HG02973 (cell line): Measurements from ENCODE around the gene NINL.
"Not testable (repeated sequence)": the region's sequence is repeated elsewhere in the genome, so short reads cannot be mapped to it uniquely, and the experiment has no call there.

Source experiments
- ATAC-seq: cut with Tn5 transposase; IDR thresholded peaks from one replicate; pipeline ENCODE4 v1.9.1; 2021; ENCODE audit warnings: moderate library complexity; ENCODE audit not compliant: unreplicated experiment

The NINL gene

DNA sequence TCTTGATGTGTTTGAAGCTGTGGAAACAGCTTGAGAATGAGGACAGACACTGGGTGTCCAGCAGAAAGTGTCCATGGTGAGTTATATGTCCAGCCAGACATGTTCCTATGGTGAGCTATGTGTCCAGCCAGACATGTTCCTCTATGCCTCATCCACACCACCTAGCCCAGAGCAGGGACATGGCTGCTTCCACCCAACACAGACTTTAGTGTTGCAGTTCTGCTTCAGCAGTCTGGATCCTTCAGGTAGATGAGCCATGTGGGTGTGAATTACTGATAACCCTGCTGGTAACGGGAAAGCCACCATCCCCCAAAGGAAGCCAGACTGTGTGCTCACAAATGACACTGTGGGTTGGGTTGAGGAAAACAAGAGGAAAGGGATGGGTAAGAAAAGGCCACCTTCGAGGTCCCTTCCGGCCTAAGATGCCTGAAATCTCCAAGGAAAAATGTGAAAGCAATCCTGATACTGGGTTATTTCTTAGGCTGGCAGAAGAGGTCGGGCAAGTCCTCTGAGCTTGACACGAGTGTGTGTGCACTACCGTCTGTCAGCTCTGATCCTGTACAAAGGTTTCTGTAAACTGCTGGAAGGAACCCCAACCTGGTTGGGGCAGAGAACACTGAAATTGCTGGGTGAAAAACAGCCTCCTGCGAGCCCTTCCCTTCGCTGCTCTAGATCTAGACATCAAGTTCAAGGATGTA is 77.8 kb downstream of the NINL start:
- no peak for ATAC-seq

GRCh38 chr20:25504366-25505135 is 80.8 kb downstream of the NINL start:
- no peak for ATAC-seq

- ATAC-seq, result no peak
Observed at GRCh38 chr20:25503936-25504335, 81.4 kb downstream of the NINL start.

GRCh38 chr20:25503051-25503639 is 82.2 kb downstream of the NINL start:
- not testable (repeated sequence) for ATAC-seq

DNA sequence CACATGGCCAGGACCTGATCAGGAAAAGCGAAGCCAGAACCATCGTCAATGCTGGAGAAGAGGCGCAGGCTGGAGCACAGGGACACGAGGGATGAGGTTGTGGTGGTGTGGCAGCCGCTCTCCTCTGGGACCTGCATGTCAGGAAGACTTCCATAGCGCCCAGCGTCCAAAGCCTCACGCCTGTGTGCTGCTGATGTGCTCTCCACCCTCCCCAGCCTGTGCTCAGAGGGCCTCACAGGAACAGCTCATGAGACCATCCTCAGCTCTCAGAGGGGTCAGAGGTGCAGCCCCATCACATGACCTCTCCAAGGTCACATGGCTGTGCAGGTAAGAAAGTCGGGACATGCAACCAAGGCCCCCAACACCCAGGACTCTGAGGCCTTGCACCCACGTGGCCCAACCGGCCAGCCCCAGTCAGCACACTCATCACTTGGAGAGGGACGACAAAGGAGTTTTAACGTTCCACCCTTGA is 84.4 kb downstream of the NINL start:
- no peak for ATAC-seq

- no peak for ATAC-seq
Observed at GRCh38 chr20:25499855-25500434, 85.4 kb downstream of the NINL start.

GRCh38 chr20:25499031-25499430 is 86.3 kb downstream of the NINL start:
- ATAC-seq, result no peak

- no peak for ATAC-seq
Observed at GRCh38 chr20:25498280-25498606, 87.1 kb downstream of the NINL start.

DNA sequence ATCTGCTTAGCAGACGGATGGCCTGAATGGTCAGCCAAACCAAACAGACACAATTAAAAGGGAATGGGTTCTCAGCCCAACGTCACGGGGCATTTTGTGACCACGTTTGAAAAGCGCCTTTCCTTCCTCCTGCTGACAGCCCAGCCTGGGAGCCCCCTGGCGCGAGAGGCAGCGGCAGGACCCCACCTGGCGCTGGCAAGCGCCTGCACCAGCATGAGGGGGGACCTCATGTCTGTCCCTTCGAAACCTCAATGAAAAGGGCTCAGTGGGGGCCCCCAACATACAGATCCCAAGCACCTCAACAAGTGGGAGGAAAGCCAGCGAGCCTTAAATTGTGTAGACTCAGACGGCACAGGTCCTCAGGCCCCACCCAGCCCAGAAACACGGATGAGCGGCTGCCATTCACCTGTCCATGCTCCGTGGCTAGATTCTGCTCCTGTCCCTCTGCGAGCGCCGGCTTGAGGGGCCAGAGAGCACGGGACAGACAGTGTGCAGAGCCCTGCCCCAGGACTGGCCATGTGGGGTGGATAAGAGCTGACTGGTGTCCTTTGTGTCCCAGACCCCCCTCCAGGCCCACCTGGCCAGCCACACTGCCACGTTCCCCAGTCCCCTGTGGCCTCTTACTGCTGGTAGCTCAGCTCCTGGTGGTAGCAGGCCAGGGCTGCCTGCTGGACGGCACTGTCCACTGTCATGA is 87.6 kb downstream of the NINL start:
- ATAC-seq, result no peak

GRCh38 chr20:25496968-25497401 is 88.3 kb downstream of the NINL start:
- ATAC-seq, result no peak

DNA sequence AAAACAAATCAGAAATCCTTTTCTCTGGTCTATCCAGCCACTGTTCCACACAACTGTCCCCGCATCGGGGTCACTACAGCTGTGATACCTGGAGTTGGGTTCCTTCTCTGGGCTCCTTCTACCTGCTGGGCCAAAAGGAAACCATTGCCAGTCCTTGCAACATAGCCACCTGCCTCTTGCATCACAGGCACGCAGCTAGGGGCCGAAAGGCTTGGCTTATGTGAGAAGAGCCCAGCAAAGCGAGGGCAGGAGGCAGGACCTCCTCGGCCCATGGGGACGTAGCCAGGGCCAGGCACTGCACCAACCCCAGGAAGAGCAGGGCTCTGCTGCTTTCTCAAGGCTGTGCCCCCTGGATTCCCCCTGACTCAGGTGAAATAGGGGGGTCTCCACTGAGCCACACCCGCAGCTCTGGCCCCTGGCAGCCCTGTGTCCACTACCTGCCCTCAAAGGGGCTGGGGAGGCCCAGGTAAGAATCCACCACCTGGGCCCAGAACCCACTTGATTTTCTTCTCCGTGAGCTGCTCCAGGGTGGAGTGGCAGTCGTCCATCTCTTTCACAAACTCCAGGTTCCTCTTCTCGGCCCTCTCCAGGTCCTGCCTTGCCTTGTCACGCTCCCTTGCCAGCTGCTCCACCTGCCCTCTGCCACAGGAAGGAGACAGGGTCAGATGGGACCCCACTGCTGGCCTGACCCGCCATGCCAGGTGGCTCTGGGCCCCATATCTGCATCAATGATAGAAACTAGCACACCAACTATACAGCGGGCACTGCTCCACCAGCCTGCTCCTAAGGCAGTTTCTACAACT is 89.0 kb downstream of the NINL start:
- ATAC-seq, result no peak

DNA sequence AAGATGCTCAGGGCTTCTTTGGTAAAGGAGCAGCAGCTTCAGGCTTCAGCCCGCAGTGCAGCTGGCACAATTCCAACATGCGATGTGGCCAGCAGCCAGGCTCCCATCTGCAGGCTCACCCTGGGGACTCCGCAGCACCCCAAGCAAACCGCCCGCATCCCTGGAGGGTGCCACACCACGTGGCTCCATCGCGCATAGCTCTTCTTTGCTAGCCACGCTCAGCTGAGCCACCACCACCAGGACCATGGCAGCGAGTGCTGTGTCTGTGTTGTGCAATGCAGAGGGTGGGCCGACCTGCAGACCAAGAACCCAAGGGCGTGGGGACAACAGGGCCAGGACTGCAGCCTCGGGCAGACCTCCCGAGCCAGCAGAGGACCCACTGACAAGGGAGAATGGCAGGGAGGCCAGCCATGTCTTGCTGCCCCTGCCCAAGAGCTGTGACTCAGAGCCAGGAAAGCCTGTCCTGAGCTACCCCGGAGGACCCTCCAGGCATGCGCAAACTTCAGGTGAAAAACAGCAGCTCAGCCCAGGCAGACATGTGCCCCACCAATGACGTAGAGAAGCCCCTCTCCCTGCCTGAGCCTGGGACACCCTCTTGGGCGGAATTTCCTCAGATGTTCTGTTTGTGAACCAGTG is 90.0 kb downstream of the NINL start:
- no peak for ATAC-seq

- no peak for ATAC-seq
Observed at GRCh38 chr20:25494506-25495188, 90.7 kb downstream of the NINL start.

- ATAC-seq, result no peak
Observed at GRCh38 chr20:25493748-25494505, 91.4 kb downstream of the NINL start.

- no peak for ATAC-seq
Observed at GRCh38 chr20:25493137-25493536, 92.2 kb downstream of the NINL start.

DNA sequence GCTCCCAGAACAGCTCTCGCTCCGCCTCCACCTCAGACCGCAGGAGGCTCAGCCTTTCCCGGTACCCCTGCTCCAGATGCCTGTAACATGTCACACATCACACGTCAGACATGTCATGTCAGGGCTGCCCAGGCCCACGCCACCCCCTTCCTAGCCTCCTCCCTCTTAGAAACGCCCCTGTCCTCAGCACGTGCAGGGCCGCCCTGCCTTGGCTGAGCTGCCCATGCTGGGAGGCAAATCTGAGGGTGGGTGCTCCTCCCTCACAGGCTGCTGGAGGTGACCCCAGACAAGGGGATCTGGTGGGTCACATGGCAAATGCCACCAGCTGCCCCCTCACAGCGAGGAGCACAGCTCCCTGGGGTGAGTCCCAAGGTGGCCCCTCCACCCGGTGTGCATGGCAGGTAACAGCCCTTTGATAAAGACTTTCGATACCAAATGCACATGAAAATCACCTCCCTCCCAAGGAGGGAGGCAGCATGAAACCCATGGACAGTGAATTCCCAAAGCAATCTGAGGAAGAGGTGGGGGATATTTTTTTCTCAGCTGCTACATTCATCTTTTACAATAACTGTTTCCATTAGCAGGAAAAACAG is 93.8 kb downstream of the NINL start:
- no peak for ATAC-seq

DNA sequence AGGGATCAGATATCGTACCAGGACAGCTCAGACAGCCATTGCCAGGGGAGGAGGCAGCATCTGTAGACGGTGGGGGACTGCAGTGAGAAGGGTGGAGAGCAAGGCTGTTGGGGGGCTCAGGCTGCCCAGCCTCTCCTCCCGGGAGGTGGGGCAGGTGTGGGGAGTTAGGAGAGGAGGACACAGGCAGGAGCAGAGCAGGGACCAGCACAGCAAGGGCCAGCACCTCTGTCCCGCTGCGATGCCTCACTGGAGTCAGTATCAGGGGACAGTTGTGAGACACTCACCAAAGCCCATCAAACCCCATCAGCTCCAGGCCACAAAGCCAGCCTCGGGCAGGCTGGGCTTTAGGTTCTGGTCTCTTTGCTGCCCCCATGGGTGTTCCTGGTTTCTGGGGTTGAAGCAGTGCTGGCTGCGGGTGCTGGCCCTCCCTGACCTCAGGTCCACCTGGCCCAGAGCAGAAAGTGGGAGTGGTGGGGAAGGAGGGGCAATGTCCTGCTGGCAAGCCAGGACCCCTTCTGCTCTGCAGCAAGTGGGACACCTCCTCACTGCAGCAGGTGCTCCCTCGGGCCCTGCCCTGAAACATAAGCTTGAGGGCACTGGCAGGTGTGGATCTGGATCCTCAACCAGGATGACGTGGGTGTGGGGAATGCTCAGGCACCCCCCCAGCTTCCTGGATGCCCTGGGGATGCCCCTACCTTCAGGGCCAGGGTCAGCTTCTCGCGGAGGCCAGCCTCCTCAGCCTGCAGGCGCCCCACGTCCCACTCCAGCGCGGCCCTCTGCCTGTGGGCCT is 94.5 kb downstream of the NINL start:
- ATAC-seq, result no peak
